ENCODE measurements around the gene MALT1.
A peak's percentile ranks its signal among the peaks of the same experiment; 100 is the strongest.

DNA sequence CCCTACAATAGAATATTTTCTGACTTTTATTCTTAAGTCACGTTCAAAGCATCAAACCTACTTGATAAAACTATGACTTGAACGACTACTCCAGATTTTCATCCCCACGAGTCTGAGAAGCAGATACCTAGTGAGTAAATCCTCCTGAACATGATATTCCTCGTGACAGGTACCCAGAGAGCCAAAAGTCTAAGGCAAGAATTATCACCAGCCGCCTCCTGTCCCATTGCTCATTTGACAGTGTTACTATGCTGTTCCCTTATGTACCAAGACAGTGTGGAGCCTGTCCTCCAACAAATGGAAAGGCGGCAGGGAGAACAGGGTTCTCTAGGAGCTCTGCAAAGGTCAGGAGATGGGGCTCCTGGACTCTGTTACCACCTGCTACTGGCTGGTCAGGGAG is 34.1 kb upstream of the MALT1 start:
- TF ChIP-seq, protein P1, sequence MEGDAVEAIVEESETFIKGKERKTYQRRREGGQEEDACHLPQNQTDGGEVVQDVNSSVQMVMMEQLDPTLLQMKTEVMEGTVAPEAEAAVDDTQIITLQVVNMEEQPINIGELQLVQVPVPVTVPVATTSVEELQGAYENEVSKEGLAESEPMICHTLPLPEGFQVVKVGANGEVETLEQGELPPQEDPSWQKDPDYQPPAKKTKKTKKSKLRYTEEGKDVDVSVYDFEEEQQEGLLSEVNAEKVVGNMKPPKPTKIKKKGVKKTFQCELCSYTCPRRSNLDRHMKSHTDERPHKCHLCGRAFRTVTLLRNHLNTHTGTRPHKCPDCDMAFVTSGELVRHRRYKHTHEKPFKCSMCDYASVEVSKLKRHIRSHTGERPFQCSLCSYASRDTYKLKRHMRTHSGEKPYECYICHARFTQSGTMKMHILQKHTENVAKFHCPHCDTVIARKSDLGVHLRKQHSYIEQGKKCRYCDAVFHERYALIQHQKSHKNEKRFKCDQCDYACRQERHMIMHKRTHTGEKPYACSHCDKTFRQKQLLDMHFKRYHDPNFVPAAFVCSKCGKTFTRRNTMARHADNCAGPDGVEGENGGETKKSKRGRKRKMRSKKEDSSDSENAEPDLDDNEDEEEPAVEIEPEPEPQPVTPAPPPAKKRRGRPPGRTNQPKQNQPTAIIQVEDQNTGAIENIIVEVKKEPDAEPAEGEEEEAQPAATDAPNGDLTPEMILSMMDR (IDR thresholded peaks at IDR 0.05 in 4 of 5, conservative IDR thresholded peaks at IDR 0.05 in 1 of 5) = no peak
- peak in 1 of 2 donors; percentile 37 for TF ChIP-seq POLR2A (IDR thresholded peaks at IDR 0.05)
